Measurements from ENCODE around the gene RPAP2. TPM values are rescaled to one million over a fixed set of nuclear protein-coding genes. Genes with fewer than 3 reads are reported as not detected.
"Not testable (repeated sequence)": the region's sequence is repeated elsewhere in the genome, so short reads cannot be mapped to it uniquely, and the experiment has no call there.

RPAP2 gene
- total RNA-seq, 1 donor from 2014 or later: 2.7 TPM

DNA sequence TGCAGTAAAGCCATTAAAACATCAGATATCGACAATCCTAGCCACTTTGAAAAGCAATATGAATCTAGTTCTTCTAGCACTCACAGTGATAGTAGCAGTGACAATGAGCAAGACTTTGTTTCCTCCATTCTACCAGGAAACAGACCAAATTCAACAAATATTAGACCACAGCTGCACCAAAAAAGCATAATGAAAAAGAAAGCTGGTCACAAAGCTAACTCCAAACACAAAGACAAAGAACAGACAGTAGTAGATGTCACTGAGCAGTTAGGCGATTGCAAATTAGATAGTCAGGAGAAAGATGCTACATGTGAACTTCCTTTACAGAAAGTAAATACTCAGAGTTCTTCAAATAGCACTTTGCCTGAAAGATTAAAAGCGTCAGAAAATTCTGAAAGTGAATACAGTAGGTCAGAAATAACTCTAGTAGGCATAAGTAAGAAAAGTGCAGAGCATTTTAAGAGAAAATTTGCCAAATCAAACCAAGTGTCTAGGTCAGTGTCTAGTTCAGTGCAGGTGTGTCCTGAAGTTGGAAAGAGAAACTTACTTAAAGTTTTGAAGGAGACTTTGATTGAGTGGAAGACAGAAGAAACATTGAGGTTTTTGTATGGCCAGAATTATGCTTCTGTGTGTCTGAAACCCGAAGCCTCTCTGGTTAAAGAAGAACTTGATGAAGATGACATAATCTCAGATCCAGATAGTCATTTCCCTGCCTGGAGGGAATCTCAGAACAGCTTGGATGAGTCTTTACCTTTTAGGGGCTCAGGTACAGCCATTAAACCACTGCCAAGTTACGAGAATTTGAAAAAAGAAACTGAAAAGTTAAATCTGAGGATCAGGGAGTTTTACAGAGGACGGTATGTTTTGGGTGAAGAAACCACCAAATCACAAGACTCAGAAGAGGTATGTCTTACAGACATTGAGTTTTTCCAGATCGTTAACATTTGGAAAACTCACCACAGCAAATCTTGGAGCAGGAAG lies 24.9 kb downstream of the RPAP2 start:
- DNase-seq (ENCODE audit: low read depth in 2 of 2): no peak

DNA sequence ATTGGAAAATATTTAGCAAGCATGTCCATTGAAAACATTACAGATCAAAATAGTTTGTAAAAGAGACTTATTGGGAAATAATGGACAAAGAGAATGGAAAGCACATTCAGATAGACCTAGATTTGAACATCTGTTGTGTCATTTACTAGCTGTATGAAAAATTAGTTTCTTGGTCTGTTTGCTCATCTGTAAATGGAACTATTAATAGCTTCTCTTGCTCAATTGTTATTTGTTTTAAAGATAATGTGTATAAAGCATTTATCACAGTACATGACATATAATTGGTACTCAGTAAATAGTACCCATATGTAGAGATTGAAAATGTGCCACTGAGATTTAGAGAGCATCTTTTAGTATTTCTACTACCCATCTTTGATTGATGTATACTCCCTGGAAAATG lies 25.9 kb downstream of the RPAP2 start:
- DNase-seq (ENCODE audit: low read depth in 2 of 2): no peak

DNA sequence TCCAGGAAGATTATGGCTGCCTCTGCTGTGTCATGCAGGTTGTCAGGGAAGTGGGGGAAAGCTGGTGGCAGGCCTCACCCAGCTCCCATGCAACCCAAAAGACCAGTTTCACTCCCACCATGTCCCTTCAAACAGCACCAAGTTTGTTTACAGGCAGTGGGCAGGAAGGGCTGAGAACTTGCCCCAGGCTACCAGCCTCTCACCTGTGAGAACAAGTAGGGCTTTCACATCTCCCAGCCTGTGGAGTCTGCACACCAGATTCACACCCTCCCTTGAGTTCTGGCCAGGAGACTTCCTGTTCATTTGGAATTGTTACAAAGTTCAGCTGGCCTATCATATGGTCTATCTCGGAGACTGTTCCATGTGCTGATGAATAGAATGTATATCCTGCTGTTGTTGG lies 27.8 kb downstream of the RPAP2 start:
- no peak for DNase-seq (ENCODE audit: low read depth in 2 of 2)

DNA sequence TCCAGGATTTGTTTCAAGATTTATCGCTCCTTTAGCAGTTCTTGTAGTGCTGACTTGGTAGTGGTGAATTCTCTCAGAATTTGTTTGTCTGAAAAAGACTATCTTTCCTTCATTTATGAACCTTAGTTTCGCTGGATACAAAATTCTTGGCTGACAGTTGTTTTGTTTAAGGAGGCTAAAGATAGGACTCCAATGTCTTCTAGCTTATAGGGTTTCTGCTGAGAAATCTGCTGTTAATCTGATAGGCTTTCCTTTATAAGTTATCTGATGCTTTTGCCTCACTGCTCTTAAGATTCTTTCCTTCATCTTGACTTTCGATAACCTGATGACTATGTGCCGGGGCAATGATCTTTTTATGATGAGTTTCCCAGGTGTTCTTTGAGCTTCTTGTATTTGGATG lies 28.9 kb downstream of the RPAP2 start:
- DNase-seq (ENCODE audit: low read depth in 2 of 2): no peak

DNA sequence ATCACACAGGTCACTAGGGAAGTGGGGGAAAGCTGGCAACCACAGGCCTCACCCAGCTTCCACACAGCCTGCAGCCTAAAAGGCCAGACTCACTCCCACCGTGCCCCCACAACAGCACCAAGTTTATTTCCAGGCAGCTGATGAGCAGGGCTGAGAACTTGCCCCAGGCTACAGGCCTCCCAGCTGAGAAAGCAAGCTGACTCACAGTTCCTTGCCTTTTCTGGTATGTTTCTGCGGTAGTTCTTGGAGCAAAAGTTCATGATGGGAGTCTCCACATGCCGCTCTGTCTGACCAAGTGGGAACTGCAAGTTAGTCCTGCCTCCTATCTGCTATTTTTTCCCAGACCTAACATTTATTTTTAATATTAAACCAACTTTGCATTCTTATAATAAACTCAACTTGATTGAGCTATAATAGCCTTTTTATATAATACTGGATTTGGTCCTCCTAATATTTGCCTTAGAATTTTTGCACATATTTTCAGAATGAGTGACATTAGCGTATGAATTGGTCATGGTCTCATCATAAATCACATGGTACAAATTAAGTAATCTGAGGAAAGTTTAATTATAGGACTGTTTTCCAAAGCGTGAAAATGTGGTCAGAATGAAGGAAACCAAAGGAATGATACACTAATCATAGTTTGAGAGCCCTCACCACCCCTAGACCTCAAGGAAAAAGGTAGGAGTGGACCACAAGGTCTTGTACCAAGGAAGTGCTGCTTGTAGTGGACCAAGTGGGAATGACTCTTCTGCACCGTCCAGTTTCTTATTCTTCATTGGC lies 30.7 kb downstream of the RPAP2 start:
- no peak for DNase-seq (ENCODE audit: low read depth in 2 of 2)

DNA sequence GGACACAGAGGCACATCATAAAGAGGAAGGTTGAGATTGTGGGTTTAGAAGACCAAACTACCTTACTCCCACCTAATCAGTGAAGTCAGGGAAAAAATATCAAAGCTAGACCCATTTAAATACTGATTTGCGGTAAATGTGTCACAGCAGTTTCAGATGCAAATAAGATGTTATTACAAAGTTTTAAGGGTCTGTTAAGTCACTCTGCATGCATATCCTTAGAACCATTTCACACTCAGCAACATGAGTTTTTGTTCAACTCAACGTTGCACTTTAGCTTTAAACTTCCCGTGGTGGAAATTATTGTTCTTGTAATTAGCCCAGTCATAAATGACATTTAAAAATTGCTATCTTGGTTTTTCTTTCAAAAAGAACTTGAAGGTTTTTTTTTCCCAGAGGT lies 34.8 kb downstream of the RPAP2 start:
- no peak for DNase-seq (ENCODE audit: low read depth in 2 of 2)

DNA sequence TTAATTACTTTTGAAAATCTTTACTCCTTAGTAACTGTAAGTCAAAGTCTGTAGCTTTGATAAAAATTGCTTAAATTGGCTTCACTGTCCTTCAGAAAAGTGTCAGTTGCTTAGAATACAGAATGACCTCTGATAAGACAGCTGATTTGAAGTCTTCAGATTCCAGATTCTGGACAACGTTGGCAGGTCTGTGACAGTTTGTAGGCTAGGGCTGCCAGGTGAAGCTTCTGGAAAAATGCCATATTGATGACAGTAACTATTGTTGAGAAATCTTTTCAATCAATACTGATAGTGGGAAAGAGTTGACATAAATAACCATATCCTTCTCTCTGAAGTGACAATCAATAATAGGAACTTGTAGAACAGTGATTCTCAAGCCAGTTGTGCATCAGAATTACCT lies 41.3 kb downstream of the RPAP2 start:
- DNase-seq (ENCODE audit: low read depth in 2 of 2): no peak

DNA sequence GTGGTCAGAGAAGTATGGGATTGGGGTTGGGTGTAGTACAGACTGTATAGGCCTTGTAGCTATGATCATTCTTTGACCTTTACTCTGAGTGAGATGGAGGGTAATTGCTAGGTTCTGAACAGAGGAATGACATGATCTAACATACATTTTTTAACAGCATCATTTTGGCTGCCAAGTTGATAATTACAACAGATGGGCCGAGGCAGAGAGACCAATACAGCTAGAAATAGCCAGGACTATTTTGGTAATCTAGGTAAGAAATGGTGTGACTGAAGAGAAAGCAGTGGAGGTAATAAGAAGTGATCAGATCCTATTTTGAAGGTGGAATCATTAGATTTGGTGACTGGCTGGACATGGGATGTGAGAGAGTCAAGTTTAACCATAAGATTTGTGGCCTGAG lies 43.5 kb downstream of the RPAP2 start:
- no peak for DNase-seq (ENCODE audit: low read depth in 2 of 2)

DNA sequence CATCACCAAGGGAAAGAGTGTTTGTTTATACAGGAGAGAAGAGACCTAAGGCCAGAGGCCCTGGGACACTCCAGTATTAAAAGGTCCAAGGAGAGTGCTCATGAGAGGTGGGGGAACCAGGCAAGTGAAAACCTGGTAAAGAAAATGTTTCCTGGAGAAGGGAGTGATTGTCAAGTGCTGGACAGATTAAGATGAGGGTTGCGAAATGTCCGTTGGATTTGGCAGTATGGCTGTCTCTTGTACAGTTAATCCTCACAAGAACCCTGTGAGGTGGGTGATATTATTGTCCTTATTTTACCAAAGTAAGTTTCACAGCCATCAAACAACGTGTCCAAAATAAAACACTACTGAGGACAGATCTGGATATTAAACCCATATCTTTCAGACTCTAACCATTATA lies 44.2 kb downstream of the RPAP2 start:
- no peak for DNase-seq (ENCODE audit: low read depth in 2 of 2)

DNA sequence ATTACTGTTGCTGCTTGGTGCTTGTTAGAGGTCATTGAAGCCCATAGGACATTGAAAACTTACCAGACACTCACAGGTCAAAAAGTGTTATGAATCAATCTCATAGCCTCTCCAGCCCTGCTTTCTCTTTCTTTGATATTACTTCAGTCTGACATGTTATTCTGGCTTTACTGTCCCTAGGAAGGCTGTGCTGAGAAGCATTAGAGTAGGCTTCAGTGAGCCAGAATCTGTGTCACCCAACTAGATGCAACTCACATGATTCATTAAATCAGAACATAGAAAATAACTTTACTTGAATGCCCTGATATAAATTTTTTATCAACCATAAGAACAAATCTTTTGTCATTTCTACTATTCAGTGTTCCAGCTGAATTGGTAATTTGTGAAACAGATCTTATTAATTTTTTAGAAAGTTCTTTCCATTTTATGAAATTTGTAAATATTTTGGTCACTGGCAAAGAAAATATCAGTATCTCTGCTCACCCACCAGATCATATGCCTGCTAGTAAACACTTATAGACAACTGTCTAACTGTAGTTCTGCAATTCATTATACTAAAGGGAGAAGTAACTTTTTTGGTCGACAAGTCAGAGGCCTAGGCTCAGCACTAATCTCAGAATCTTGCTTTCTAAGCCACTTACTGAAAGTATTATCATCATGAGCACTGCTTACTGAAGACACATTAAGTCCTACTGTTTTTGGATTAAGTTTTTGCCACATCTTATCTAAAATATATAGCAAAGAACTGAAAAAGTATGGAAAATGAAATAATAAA lies 48.2 kb downstream of the RPAP2 start:
- DNase-seq (ENCODE audit: low read depth in 2 of 2): no peak

DNA sequence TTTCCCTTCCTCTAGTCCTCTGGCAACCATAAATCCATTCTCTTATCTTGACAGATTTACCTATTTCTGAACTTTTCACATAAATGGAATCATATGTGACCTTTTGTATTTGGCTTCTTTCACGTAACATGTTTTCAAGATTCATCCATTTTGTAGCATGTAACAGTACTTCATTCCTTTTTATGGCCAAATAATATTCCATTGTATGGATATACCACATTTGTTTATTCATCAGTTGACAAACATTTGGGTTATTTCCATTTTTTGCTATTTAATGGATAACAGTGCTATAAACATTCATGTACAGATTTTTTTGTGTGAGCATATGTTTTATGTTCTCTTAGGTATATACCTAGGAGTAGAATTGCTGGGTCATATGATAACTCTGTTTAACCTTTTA lies 54.0 kb downstream of the RPAP2 start:
- no peak for DNase-seq (ENCODE audit: low read depth in 2 of 2)

DNA sequence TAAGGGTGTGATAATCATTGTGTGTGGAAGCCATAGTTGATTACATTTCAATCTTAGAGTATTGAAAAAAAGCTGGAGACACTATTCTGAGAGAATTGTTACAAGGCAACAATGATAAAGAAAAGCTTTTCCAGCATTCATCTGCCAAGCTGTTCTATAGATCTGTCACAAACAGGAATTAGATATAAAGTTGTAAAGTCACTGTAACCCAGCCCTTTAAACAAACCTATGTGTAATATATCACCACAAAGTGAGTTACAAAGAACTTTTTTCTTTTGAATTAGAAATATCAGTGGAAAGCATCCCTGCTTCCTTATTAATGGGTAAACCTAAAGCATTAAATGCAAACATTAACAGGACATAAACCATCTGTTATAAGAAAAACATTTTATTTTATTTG lies 55.4 kb downstream of the RPAP2 start:
- DNase-seq (ENCODE audit: low read depth in 2 of 2): no peak

DNA sequence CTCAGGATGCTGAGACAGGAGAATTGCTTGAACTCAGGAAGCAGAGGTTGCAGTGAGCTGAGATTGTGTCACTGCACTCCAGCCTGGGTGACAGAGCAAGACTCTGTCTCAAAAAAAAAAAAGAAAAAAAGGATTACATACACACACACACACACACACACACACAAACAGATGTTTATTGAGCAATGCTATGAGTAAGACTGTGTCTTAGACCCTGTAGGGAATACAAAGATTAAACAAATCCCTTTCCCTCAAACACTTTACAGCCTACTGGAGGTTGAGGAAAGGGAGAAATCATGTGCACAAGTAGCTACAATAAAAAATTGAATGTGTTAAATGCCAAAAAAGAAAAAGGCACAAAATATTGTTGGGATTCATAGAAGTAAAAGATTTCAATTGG lies 58.1 kb downstream of the RPAP2 start:
- DNase-seq (ENCODE audit: low read depth in 2 of 2): no peak

DNA sequence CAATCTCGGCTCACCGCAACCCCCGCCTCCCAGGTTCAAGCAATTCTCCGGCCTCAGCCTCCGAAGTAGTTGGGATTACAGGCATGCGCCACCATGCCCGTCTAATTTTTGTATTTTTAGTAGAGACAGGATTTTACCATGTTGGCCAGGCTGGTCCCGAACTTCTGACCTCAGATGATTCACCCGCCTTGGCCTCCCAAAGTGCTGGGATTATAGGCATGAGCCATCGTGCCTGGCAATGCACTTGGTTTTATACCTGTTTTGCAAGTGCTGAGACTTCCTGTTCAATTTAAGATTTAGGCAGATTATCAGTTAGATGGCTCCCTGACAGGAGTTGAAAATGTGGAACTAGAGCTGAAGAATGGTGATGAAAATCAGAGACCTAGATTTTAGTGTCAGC lies 60.5 kb downstream of the RPAP2 start:
- not testable (repeated sequence) for DNase-seq (ENCODE audit: low read depth in 2 of 2)

DNA sequence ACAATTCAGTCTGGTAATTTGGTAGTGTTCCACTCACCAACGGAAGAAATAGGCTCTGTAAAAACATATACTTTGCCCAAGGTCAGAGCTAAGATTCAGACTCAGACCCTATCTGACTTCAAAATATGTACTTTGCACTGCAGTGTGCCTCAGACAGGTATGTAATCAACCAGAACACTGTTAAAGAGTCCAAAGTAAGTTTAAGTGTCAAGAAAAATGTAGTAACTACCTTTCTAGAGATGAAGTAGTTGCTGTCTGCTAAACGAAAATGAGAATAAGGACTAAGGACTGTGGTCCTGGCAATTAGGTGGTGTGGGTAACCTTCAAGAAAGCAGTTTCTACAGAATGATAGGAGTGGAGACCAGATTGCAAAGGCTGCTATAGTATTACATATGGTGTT lies 61.1 kb downstream of the RPAP2 start:
- no peak for DNase-seq (ENCODE audit: low read depth in 2 of 2)

DNA sequence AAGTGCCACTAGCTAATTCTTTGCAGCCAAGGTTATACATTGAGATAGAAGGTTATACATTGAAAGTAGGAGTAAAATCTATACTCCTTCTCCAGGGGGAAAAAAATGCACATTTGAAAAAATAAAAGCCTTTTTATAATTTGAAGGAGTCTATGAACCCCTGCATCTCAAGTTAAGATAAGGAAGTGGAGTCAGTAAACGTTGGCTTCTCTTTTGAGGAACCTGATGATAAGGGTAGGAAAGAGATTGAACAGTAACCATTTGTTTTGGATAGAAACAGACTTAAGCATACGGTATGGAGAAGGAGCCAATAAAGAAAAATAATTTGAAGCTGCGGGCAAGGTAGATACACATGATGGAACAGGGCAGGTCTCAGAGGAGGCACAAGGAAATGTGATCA lies 64.1 kb downstream of the RPAP2 start:
- DNase-seq (ENCODE audit: low read depth in 2 of 2): no peak

DNA sequence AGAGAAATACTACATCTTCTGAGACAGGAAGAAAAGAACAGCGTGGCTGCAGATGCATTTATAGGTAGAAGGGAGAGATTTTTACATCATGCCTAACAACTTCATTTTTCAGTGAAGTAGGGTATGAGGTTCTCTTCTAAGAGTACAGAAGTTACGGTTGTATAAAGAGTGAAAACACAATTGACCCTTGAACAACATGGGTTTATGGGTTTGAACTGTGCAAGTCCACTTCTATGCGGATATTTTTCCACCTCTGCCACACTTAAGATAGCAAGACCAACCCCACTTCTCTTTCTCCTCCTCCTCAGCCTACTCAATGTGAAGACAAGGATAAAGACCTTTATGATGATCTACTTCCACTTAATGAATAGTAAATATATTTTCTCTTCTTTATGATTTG lies 64.5 kb downstream of the RPAP2 start:
- no peak for DNase-seq (ENCODE audit: low read depth in 2 of 2)

DNA sequence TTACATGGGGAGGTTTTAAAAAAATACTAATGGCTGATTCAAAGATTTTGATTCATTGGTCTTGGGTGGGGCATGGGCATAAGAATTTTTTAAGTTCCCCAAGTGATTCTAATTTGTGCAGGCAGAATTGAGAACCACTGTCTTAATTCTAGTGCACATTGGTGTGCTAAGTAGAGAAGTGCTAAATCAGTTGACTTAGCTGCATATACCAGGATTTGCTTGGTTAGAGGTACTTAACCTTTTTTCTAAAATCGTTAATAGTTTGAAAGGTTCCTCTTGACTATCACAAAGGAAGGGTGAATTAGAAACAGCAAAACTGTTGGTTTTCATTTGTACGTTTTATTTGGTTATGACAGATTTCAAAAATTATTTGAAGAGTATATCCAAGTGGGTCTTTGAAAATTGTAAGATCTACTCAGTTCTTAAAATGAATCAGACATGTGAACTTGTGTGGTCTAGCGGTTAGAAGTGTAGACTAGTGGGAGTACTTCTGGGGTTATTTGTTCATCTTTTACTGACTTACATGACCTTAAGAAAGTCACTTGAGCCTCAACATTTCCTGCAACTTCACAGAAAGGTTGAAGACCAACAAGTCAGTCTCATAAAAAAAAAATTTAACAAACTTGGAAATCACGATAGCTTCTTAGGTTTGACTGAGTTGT lies 66.7 kb downstream of the RPAP2 start:
- DNase-seq (ENCODE audit: low read depth in 2 of 2): no peak

DNA sequence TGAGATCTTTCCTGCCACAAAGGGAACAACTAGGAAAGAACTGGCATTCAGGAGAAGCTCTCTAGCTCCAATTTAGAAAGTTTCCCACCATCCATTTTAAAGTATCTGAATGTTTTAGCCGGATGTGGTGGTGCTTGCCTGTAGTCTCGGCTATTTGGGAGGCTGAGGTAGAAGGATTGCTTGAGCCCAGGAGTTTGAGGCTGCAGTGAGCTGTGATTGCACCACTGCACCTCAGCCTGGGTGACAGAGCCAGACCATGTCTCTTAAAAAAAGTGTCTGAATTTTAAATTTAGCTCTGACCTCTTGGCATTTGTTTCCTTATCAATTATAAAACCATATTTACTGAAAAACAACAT lies 67.2 kb downstream of the RPAP2 start:
- no peak for DNase-seq (ENCODE audit: low read depth in 2 of 2)

DNA sequence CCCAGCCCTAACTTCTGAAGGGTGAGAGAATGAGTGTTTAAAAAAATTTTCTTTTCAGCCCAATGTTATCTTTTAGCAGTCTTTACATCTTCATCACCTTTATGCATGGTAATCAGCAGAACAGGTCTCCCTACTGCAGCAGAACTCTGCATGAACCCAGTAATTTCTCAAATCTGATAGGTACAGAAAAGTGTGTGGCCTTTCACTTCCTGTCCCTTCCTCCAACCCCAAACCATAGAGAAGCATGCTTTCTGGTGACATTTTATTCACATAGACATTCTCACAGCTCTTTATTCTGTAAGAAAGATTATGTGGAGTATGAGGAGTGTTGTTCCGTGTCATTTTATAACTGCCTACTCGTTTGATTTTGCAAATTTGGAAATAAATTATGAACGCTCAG lies 68.6 kb downstream of the RPAP2 start:
- no peak for DNase-seq (ENCODE audit: low read depth in 2 of 2)

DNA sequence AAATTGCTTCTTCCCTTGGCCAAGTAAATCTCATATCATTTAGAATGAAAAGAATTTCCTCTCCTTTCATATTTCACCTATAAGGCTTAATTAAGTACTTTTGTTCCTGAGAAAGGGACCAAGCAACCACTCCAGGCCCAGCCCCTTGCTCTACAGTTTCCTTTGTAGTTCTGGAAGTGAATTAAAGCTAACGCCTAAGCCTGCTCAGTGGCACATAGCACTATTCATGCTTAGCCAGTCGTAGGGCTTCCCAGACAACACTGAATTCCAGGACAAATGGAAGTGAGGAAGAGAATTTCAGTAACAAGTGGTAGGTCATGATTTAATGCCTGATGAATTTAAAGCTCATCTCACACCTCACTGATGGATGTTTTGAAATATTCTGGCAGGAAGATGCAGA lies 73.3 kb downstream of the RPAP2 start:
- no peak for DNase-seq (ENCODE audit: low read depth in 2 of 2)

DNA sequence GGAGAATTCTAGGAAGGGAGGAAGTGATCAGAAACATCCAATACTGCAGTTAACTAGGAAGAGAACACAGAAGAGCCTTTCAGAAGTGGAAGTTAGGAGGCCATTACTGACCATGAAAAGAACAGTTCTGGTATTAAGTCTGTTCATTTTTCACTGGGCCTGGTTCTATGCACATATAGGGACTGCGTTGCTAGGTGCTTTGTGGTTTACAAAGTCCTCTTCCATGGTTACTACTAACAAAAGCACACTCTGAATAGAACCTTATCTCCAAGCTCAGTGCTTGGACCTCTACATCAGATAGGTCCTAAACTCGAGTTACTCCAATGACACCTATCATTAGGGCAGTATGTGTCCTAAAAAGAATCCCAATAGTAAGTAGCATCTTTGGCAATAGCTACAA lies 75.4 kb downstream of the RPAP2 start:
- DNase-seq (ENCODE audit: low read depth in 2 of 2): no peak
